GM23248 (cell line): Measurements from ENCODE around the gene CDCA8.

Experiments
- EZH2 ChIP-seq: fragments of 200-600 bp; sonication (generic); IDR thresholded peaks from 2 replicates; pipeline ENCODE4 v1.6.1; 2018; ENCODE audit warnings: antibody characterized with exemption, mild to moderate bottlenecking; ENCODE audit not compliant: insufficient read depth, poor library complexity, severe bottlenecking
- EZH2phosphoT487 ChIP-seq: fragments of 200-600 bp; sonication (generic); IDR thresholded peaks from 2 replicates; pipeline ENCODE4 v1.6.1; 2018; ENCODE audit warnings: antibody characterized with exemption, moderate library complexity, mild to moderate bottlenecking, low read depth; ENCODE audit not compliant: insufficient read depth

- TF ChIP-seq EZH2 (no peak), EZH2phosphoT487 (no peak)
Observed at GRCh38 chr1:37672136-37672870, 20.0 kb upstream of the CDCA8 start.
